Nephron (organoid): Measurements from ENCODE around the gene SIK3.

Experiments
- H3K27ac Mint-ChIP-seq, 3 experiments: 2 replicates each; pipeline ENCODE4 v1.8.0; 2020; ENCODE audit warnings: mixed read lengths in 3 of 3, mild to moderate bottlenecking in 2 of 3, moderate library complexity in 1 of 3
- H3K27me3 Mint-ChIP-seq: 2 replicates; pipeline ENCODE4 v1.8.0; 2021; ENCODE audit warnings: low read depth, mild to moderate bottlenecking, moderate library complexity, mixed read lengths
- H3K36me3 Mint-ChIP-seq: 2 replicates; pipeline ENCODE4 v1.8.0; 2020; ENCODE audit warnings: low read depth, mixed read lengths
- H3K4me1 Mint-ChIP-seq: 2 replicates; pipeline ENCODE4 v1.8.0; 2020; ENCODE audit warnings: mixed read lengths
- H3K4me3 Mint-ChIP-seq, 3 experiments: 2 replicates each; pipeline ENCODE4 v1.8.0; 2020; ENCODE audit warnings: mild to moderate bottlenecking in 3 of 3, mixed read lengths in 3 of 3, moderate library complexity in 2 of 3
- H3K9me3 Mint-ChIP-seq: 2 replicates; pipeline ENCODE4 v1.8.0; 2020; ENCODE audit warnings: mixed read lengths
- TF ChIP-seq, protein P1 (sequence below), 3 experiments: fragments of 200-600 bp; sonication (generic); IDR thresholded peaks; one replicate each; pipeline ENCODE4 v1.5.0; 2021; ENCODE audit warnings: antibody characterized with exemption in 3 of 3; ENCODE audit not compliant: unreplicated experiment in 3 of 3

SIK3 gene

DNA sequence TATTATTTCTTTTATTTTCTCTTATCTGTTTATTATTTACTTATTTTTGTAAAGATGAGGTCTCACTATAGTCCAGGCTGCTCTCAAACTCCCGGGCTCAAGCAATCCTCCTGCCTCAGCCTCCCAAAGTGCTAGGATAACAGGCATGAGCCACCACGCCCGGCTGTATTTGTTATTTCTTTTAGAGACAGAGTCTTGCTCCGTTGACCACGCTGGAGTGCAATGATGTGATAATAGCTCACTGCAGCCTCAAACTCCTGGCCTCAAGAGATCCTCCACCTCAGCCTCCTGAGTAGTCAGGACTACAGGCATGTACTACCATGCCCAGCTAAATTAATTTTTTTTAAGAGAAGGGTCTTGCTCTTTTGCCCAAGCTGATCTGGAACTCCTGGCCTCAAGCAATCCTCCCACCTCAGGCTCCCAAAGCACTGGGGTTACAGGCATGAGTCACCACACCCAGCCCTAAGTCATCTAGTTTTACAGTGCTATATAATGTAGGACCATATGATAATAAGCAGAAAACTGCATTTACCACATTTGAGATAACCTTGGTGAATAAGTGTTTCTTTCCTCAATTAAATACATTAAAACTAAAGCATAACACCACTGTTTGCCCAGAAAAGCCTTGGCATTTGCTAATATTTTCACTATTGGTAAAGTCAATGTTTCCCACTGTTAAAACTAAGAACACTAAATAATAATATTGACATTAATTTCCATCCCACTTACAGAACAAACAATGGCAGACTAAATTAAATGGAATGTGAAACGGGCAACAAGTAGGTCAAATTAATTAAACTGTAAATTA lies 127.5 kb downstream of the SIK3 start:
- no peaks in the 10 kb centered on the region for H3K9me3 Mint-ChIP-seq
- no peak overlapping the region for H3K4me3 Mint-ChIP-seq
- H3K27me3 Mint-ChIP-seq = no peaks in the 10 kb centered on the region

DNA sequence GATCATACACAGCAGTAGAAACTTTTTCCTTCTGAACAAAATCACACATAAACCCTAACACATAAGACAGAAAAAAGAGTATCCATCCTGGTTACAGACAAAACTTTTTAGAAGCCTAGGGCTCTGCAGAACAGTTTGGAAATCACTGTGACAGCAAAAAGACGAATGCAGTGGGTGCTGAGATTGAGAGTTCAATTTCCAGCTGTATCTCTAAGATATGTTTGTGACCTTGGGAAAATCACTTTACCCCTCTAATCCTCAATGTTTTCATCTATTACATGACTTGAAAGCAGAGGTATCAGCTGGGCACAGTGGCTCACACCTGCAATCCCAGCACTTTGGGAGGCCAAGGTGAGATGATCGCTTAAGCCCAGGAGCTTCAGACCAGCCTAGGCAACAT lies 128.5 kb downstream of the SIK3 start:
- no peaks in the 10 kb centered on the region for H3K36me3 Mint-ChIP-seq
- peak overlapping the region in 2 of 3 experiments; percentile 49 to 61 for H3K27ac Mint-ChIP-seq
- TF ChIP-seq, protein P1, sequence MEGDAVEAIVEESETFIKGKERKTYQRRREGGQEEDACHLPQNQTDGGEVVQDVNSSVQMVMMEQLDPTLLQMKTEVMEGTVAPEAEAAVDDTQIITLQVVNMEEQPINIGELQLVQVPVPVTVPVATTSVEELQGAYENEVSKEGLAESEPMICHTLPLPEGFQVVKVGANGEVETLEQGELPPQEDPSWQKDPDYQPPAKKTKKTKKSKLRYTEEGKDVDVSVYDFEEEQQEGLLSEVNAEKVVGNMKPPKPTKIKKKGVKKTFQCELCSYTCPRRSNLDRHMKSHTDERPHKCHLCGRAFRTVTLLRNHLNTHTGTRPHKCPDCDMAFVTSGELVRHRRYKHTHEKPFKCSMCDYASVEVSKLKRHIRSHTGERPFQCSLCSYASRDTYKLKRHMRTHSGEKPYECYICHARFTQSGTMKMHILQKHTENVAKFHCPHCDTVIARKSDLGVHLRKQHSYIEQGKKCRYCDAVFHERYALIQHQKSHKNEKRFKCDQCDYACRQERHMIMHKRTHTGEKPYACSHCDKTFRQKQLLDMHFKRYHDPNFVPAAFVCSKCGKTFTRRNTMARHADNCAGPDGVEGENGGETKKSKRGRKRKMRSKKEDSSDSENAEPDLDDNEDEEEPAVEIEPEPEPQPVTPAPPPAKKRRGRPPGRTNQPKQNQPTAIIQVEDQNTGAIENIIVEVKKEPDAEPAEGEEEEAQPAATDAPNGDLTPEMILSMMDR (IDR thresholded peaks at IDR 0.05; ENCODE audit: unreplicated experiment in 3 of 3) = no peak
- H3K27me3 Mint-ChIP-seq = no peaks in the 10 kb centered on the region
- H3K9me3 Mint-ChIP-seq = no peaks in the 10 kb centered on the region
- H3K4me3 Mint-ChIP-seq = no peak overlapping the region
- peaks cover 7% of the 10 kb centered on the region for H3K4me1 Mint-ChIP-seq

More for the DNA sequence above, 127.5 kb downstream of the SIK3 start:
- TF ChIP-seq, protein P1 (IDR thresholded peaks at IDR 0.05; ENCODE audit: unreplicated experiment in 3 of 3) = no peak
- H3K36me3 Mint-ChIP-seq = no peaks in the 10 kb centered on the region
- peak overlapping the region in 2 of 3 experiments; percentile 31 to 66 for H3K27ac Mint-ChIP-seq
- H3K4me1 Mint-ChIP-seq = peaks cover 7% of the 10 kb centered on the region

DNA sequence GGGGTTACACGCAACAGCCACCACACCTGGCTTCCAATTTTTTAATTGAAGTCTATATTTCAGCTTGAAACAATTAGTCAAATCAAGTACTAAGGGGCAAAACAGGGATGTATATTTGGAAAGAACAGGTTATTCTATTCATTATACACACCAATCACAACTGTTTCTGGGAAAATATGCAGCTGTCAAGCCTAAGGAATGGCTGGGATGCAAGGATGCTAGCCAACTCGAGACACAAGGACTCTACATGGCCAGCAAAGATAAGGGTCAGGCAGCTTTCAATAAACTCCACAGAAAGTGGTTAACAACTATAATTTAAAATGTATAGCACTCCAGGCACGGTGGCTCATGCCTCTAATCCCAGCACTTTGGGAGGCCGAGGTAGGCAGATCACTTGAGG lies 134.0 kb downstream of the SIK3 start:
- Mint-ChIP-seq H3K36me3 (no peaks in the 10 kb centered on the region), H3K4me3 (no peak overlapping the region), H3K27me3 (no peaks in the 10 kb centered on the region), H3K9me3 (no peaks in the 10 kb centered on the region), H3K4me1 (peaks cover 25% of the 10 kb centered on the region), H3K27ac (no peak overlapping the region)
- TF ChIP-seq, protein P1 (IDR thresholded peaks at IDR 0.05; ENCODE audit: unreplicated experiment in 3 of 3) = no peak

DNA sequence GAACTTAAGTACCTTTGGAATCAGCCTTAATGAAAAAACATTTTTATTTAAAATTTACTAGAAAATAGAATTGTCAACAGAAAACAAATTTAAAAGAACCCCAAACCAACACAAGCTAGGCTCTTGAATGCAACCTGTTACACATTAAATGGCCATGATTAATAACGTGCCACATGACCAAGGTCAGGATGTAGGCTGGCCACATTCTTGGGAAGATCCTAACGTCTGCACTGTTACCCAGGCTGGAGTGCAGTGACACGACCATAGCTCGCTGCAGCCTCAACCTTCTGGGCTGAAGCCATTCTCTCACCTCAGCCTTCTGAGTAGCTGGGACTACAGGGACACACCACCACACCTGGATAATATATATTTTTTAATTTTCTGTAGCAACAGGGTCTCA lies 134.4 kb downstream of the SIK3 start:
- H3K9me3 Mint-ChIP-seq = no peaks in the 10 kb centered on the region

DNA sequence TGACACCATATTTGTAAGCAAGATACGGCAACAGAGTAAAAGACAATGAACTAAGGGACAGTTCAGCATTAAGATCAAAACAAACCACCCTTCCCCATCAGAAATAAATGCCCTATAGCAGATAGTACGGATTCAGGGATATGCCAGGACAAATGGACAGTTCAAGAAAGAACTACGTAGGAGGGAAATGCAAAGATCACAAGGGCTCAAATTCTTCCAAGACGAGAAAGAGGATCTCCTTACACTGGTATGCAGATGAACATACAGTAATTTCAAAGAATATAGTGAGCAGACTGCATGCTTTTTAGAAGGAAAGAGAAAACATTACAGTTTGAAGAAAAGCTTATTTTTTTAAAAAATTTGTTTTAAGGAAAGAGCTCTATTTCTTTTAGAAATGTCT lies 136.1 kb downstream of the SIK3 start:
- no peaks in the 10 kb centered on the region for H3K36me3 Mint-ChIP-seq
- H3K27ac Mint-ChIP-seq = peak overlapping the region; percentile 51 to 75 (median 72)
- H3K4me1 Mint-ChIP-seq = peaks cover 35% of the 10 kb centered on the region
- TF ChIP-seq, protein P1 (IDR thresholded peaks at IDR 0.05; ENCODE audit: unreplicated experiment in 3 of 3) = no peak
- no peaks in the 10 kb centered on the region for H3K9me3 Mint-ChIP-seq
- no peaks in the 10 kb centered on the region for H3K27me3 Mint-ChIP-seq
- peak overlapping the region; percentile 6 to 38 (median 13) for H3K4me3 Mint-ChIP-seq

More for the DNA sequence above, 134.4 kb downstream of the SIK3 start:
- H3K27me3 Mint-ChIP-seq = no peaks in the 10 kb centered on the region
- TF ChIP-seq, protein P1 (IDR thresholded peaks at IDR 0.05; ENCODE audit: unreplicated experiment in 3 of 3) = no peak
- H3K27ac Mint-ChIP-seq = no peak overlapping the region
- H3K36me3 Mint-ChIP-seq = no peaks in the 10 kb centered on the region
- H3K4me1 Mint-ChIP-seq = peaks cover 26% of the 10 kb centered on the region
- no peak overlapping the region for H3K4me3 Mint-ChIP-seq

DNA sequence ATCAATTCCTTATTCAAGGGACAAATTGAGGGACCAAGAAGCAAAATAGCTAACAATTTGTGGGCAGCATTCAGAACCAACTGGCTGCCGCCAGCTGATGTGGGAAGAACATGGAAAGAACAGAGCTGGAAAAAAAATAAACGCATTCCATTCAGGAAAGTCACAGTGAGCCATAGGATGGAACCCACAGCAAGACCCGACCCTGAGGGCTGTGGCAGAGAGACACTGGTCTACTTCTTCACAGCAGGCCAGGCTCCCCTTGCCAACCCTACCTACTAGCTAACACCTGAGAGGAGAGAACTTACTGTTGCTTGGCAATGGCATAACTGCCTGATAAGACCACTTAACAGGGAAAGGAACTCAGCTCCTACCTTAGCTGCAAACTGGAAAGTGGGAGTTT lies 137.3 kb downstream of the SIK3 start:
- Mint-ChIP-seq H3K4me1 (peaks cover 46% of the 10 kb centered on the region), H3K9me3 (no peaks in the 10 kb centered on the region), H3K4me3 (no peak overlapping the region), H3K27me3 (no peaks in the 10 kb centered on the region), H3K27ac (peak overlapping the region; percentile 39 to 86 (median 83)), H3K36me3 (peaks cover 11% of the 10 kb centered on the region)
- TF ChIP-seq, protein P1 (IDR thresholded peaks at IDR 0.05; ENCODE audit: unreplicated experiment in 3 of 3) = no peak
